ENCODE data around the gene TRIM17. TPM values are rescaled to one million over a fixed set of nuclear protein-coding genes. Genes with fewer than 3 reads are reported as not detected.

TRIM17 gene
- total and polyA plus RNA-seq, 9 of the 15 experiments (the other 6 are each of a cell fraction or from before 2014, with no cell fraction given), result not detected

DNA sequence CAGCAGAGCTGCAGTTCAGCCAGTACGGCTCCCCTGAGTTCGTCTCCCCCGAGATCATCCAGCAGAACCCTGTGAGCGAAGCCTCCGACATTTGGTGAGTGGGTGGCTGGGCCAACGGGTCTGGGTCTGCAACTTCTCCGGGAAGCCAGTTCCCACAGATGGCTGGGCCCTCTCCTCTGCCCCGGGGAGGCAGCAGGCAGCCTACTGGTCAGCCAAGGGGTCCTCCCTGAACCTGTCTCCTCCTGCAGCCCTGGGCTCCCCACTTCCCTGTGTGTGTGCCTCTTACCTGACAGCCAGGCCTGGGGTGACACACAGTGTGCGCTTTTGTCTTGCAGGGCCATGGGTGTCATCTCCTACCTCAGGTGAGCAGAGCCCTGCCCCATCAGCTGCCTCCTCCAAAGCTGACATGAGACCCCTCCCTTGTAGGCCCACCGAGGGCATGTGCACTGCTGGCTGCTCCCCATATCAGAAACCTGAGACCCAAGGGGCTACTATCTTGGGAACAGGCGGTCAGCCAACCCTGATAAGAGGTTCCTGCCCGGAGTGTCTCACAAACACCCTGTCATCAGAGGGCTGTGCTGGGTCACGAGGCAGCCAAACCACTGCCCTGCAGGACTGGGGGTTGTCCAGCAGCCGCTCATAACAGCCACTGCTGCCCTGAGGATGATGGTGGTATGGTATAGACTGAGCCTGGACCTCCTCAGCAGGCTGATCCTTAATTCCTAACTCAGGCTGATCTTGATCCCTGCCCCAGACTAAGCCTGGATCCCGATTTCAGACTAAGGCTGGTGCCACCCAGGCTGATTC lies 47.7 kb downstream of the TRIM17 start (continued):
- 0 out of 2 replicates have a peak, but pooled peaks have one; percentile 30 for TF ChIP-seq ZNF609 (CRISPR knock-in tag; IDR thresholded peaks at IDR 0.05; ENCODE audit: borderline replicate concordance)
- no peak for TF ChIP-seq GABPB2 (CRISPR knock-in tag; conservative IDR thresholded peaks at IDR 0.05)
- TF ChIP-seq PKNOX1 (IDR thresholded peaks at IDR 0.05), result peak; percentile 64
- TF ChIP-seq, protein P1, sequence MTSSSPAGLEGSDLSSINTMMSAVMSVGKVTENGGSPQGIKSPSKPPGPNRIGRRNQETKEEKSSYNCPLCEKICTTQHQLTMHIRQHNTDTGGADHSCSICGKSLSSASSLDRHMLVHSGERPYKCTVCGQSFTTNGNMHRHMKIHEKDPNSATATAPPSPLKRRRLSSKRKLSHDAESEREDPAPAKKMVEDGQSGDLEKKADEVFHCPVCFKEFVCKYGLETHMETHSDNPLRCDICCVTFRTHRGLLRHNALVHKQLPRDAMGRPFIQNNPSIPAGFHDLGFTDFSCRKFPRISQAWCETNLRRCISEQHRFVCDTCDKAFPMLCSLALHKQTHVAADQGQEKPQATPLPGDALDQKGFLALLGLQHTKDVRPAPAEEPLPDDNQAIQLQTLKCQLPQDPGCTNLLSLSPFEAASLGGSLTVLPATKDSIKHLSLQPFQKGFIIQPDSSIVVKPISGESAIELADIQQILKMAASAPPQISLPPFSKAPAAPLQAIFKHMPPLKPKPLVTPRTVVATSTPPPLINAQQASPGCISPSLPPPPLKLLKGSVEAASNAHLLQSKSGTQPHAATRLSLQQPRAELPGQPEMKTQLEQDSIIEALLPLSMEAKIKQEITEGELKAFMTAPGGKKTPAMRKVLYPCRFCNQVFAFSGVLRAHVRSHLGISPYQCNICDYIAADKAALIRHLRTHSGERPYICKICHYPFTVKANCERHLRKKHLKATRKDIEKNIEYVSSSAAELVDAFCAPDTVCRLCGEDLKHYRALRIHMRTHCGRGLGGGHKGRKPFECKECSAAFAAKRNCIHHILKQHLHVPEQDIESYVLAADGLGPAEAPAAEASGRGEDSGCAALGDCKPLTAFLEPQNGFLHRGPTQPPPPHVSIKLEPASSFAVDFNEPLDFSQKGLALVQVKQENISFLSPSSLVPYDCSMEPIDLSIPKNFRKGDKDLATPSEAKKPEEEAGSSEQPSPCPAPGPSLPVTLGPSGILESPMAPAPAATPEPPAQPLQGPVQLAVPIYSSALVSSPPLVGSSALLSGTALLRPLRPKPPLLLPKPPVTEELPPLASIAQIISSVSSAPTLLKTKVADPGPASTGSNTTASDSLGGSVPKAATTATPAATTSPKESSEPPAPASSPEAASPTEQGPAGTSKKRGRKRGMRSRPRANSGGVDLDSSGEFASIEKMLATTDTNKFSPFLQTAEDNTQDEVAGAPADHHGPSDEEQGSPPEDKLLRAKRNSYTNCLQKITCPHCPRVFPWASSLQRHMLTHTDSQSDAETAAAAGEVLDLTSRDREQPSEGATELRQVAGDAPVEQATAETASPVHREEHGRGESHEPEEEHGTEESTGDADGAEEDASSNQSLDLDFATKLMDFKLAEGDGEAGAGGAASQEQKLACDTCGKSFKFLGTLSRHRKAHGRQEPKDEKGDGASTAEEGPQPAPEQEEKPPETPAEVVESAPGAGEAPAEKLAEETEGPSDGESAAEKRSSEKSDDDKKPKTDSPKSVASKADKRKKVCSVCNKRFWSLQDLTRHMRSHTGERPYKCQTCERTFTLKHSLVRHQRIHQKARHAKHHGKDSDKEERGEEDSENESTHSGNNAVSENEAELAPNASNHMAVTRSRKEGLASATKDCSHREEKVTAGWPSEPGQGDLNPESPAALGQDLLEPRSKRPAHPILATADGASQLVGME (CRISPR knock-in tag; IDR thresholded peaks at IDR 0.05), result no peak
- no peak for TF ChIP-seq KAT2B (IDR thresholded peaks at IDR 0.05; ENCODE audit: low read depth, low read length)
- no peak for TF ChIP-seq NR2F6 (CRISPR knock-in tag; IDR thresholded peaks at IDR 0.05)
- no peak for TF ChIP-seq SIN3A (IDR thresholded peaks at IDR 0.05; ENCODE audit: borderline replicate concordance in 2 of 2, control insufficient read depth in 1 of 2, low read depth in 2 of 2, low read length in 2 of 2)
- TF ChIP-seq ZNF696 (CRISPR knock-in tag; conservative IDR thresholded peaks at IDR 0.05), result no peak
- no peak for TF ChIP-seq ZNF707 (CRISPR knock-in tag; conservative IDR thresholded peaks at IDR 0.05)

Measured in K562 (cell line).